H1 (cell line): ENCODE measurements around the gene CIAO2A. TPM values are rescaled to one million over a fixed set of nuclear protein-coding genes. Genes with fewer than 3 reads are reported as not detected.

ENCODE experiments used
- CTCF ChIA-PET: fragments of 300-600 bp; sonication (Branson Sonifier 250); formaldehyde crosslinking; loops from one replicate; lab custom pipeline; 2021; ENCODE audit not compliant: partially characterized antibody; lab: Charles Lee
- POLR2A ChIA-PET: fragments of 300-600 bp; sonication (Branson Sonifier 250); formaldehyde crosslinking; loops from one replicate; lab custom pipeline; 2021; ENCODE audit warnings: inconsistent platforms; ENCODE audit not compliant: partially characterized antibody; lab: Charles Lee
- DNase-seq, 2 experiments: peaks; one replicate each; pipeline versions ENCODE4 v3.0.0 to v3.0.0-alpha.2; 2010 to 2022; ENCODE audit warnings: low spot score in 2 of 2, low read depth in 1 of 2, mixed read lengths in 1 of 2
- FAIRE-seq: peaks from 2 replicates; lab custom pipeline; 2011; peaks lifted over from hg19 to GRCh38; lab: Jason Lieb, UNC
- H2AFZ ChIP-seq: 2 replicates; pipeline ENCODE4 v1.8.1; 2012; ENCODE audit warnings: low read length, inconsistent platforms
- H2AK5ac ChIP-seq: 2 replicates; pipeline ENCODE4 v1.6.1; 2013; ENCODE audit warnings: low read depth, low read length
- H2BK120ac ChIP-seq: replicated peaks from 2 replicates; pipeline ENCODE3; 2013; ENCODE audit warnings: low read depth, low read length, inconsistent platforms
- H2BK12ac ChIP-seq: 2 replicates; pipeline ENCODE4 v1.6.1; 2013; ENCODE audit warnings: low read depth, low read length
- H2BK15ac ChIP-seq: 2 replicates; pipeline ENCODE4 v1.6.1; 2013; ENCODE audit warnings: low read length
- H2BK20ac ChIP-seq: 2 replicates; pipeline ENCODE4 v1.6.1; 2013; ENCODE audit warnings: low read length
- H2BK5ac ChIP-seq: 2 replicates; pipeline ENCODE4 v1.6.1; 2013; ENCODE audit warnings: low read depth, low read length
- H3K14ac ChIP-seq: 2 replicates; pipeline ENCODE4 v1.6.1; 2013; ENCODE audit warnings: inconsistent platforms; ENCODE audit not compliant: insufficient read length
- H3K18ac ChIP-seq: 2 replicates; pipeline ENCODE4 v1.6.1; 2013; ENCODE audit warnings: low read length; ENCODE audit errors: extremely low read depth
- H3K23ac ChIP-seq: 2 replicates; pipeline ENCODE4 v1.6.1; 2013; ENCODE audit warnings: inconsistent platforms; ENCODE audit not compliant: insufficient read length
- H3K23me2 ChIP-seq: 2 replicates; pipeline ENCODE4 v1.6.1; 2013; ENCODE audit warnings: low read depth, low read length
- H3K27ac ChIP-seq: 2 replicates; pipeline ENCODE4 v1.6.1; 2011; ENCODE audit warnings: low read depth, low read length, inconsistent platforms
- H3K27me3 ChIP-seq, 4 experiments: replicated peaks in 1 of 4; 1 replicate in 1 of 4; 2 replicates in 3 of 4; pipeline versions ENCODE4 v1.6.1 to v1.8.1; 2011 to 2013; ENCODE audit warnings: low read length in 3 of 4, mild to moderate bottlenecking in 3 of 4, inconsistent platforms in 2 of 4, mixed read lengths in 2 of 4, moderate library complexity in 1 of 4; ENCODE audit not compliant: control insufficient read depth in 3 of 4, insufficient read depth in 3 of 4; ENCODE audit errors: extremely low read depth in 1 of 4
- H3K36me3 ChIP-seq, 4 experiments: 2 replicates each; pipeline versions ENCODE4 v1.6.1 to v1.8.1; 2011 to 2013; ENCODE audit warnings: mild to moderate bottlenecking in 4 of 4, low read length in 3 of 4, moderate library complexity in 2 of 4, control low read depth in 1 of 4, inconsistent platforms in 1 of 4; ENCODE audit not compliant: insufficient read depth in 4 of 4, control insufficient read depth in 2 of 4
- H3K4ac ChIP-seq: replicated peaks from 2 replicates; pipeline ENCODE3; 2013; ENCODE audit warnings: low read length, low read depth, mixed read lengths, inconsistent platforms; ENCODE audit not compliant: insufficient read length
- H3K4me1 ChIP-seq, 4 experiments: replicated peaks in 1 of 4; 1 replicate in 1 of 4; 2 replicates in 3 of 4; pipeline versions ENCODE4 v1.6.1 to v1.8.1; 2011 to 2013; ENCODE audit warnings: low read length in 3 of 4, inconsistent platforms in 2 of 4, mixed read lengths in 1 of 4; ENCODE audit not compliant: insufficient read depth in 4 of 4, control insufficient read depth in 3 of 4
- H3K4me2 ChIP-seq, 2 experiments: 2 replicates each; pipeline versions ENCODE4 v1.6.1 to v1.8.1; 2011 to 2013; ENCODE audit warnings: low read depth in 2 of 2, low read length in 2 of 2, control low read depth in 1 of 2, inconsistent platforms in 1 of 2, mild to moderate bottlenecking in 1 of 2; ENCODE audit not compliant: insufficient read depth in 1 of 2
- H3K4me3 ChIP-seq, 4 experiments: fragments of 200-600, 300-600 bp in 1 of 4; sonication (generic), shearing (Covaris generic), sonication (Bioruptor Twin) in 1 of 4; 2 replicates each; pipeline versions ENCODE4 v1.5.1 to v1.8.1; 2011 to 2016; ENCODE audit warnings: low read length in 4 of 4, low read depth in 3 of 4, control low read depth in 2 of 4, inconsistent platforms in 2 of 4, mild to moderate bottlenecking in 2 of 4, mixed read lengths in 1 of 4, moderate library complexity in 1 of 4; ENCODE audit not compliant: insufficient read depth in 2 of 4; ENCODE audit errors: extremely low read depth in 1 of 4
- H3K56ac ChIP-seq: replicated peaks from 2 replicates; pipeline ENCODE3; 2013; ENCODE audit warnings: low read depth, mild to moderate bottlenecking, mixed read lengths, low read length, inconsistent platforms; ENCODE audit not compliant: insufficient read length
- H3K79me1 ChIP-seq: 2 replicates; pipeline ENCODE4 v1.6.1; 2013; ENCODE audit warnings: low read depth, low read length, control low read depth
- H3K79me2 ChIP-seq, 2 experiments: 2 replicates each; pipeline versions ENCODE4 v1.6.1 to v1.8.1; 2012 to 2013; ENCODE audit warnings: low read length in 2 of 2, mild to moderate bottlenecking in 2 of 2, inconsistent platforms in 1 of 2; ENCODE audit not compliant: insufficient read depth in 2 of 2, control insufficient read depth in 1 of 2
- H3K9ac ChIP-seq, 4 experiments: replicated peaks in 1 of 4; 1 replicate in 1 of 4; 2 replicates in 3 of 4; pipeline versions ENCODE4 v1.6.1 to v1.8.1; 2011 to 2013; ENCODE audit warnings: low read depth in 3 of 4, low read length in 3 of 4, control low read depth in 2 of 4, mild to moderate bottlenecking in 2 of 4, moderate library complexity in 2 of 4, inconsistent platforms in 1 of 4; ENCODE audit errors: extremely low read depth in 1 of 4
- H3K9me3 ChIP-seq, 2 experiments: 2 replicates each; pipeline versions ENCODE4 v1.6.1 to v1.8.1; 2012 to 2013; ENCODE audit warnings: mild to moderate bottlenecking in 2 of 2, moderate library complexity in 2 of 2, control low read depth in 1 of 2, inconsistent platforms in 1 of 2, low read depth in 1 of 2, low read length in 1 of 2, mixed read lengths in 1 of 2; ENCODE audit not compliant: insufficient read depth in 2 of 2
- H4K20me1 ChIP-seq, 2 experiments: replicated peaks in 1 of 2; 2 replicates each; pipeline versions ENCODE3 to v1.8.1; 2011 to 2013; ENCODE audit warnings: inconsistent platforms in 2 of 2, low read length in 2 of 2, mild to moderate bottlenecking in 1 of 2; ENCODE audit not compliant: insufficient read depth in 2 of 2, control insufficient read depth in 1 of 2
- H4K5ac ChIP-seq: 2 replicates; pipeline ENCODE4 v1.6.1; 2013; ENCODE audit warnings: low read length, low read depth, mixed read lengths, inconsistent platforms; ENCODE audit not compliant: insufficient read length
- H4K8ac ChIP-seq: 2 replicates; pipeline ENCODE4 v1.8.0; 2013; ENCODE audit warnings: mild to moderate bottlenecking, moderate library complexity, low read length, inconsistent platforms; ENCODE audit not compliant: insufficient read depth; ENCODE audit errors: extremely low read depth
- H4K91ac ChIP-seq: replicated peaks from 2 replicates; pipeline ENCODE3; 2013; ENCODE audit warnings: low read length, mixed read lengths, inconsistent platforms; ENCODE audit not compliant: insufficient read length
- BACH1 ChIP-seq: IDR thresholded peaks from 2 replicates; pipeline ENCODE4 v1.6.1; 2012; ENCODE audit warnings: low read length, improper control_type of control experiment
- CEBPB ChIP-seq: IDR thresholded peaks from 2 replicates; pipeline ENCODE4 v1.6.1; 2012; ENCODE audit warnings: low read depth, low read length
- CHD1 ChIP-seq: IDR thresholded peaks from 2 replicates; pipeline ENCODE4 v1.6.1; 2012; ENCODE audit warnings: low read depth, low read length, improper control_type of control experiment
- CTBP2 ChIP-seq: IDR thresholded peaks from 2 replicates; pipeline ENCODE4 v1.7.0; 2011; ENCODE audit warnings: borderline replicate concordance, mild to moderate bottlenecking, moderate library complexity, mixed read lengths, low read length; ENCODE audit not compliant: insufficient read depth, insufficient read length
- EGR1 ChIP-seq: IDR thresholded peaks from 2 replicates; pipeline ENCODE4 v1.6.1; 2011; ENCODE audit warnings: low read depth, low read length, borderline replicate concordance
- FOSL1 ChIP-seq: IDR thresholded peaks from 2 replicates; pipeline ENCODE4 v1.6.1; 2011; ENCODE audit warnings: mild to moderate bottlenecking, low read depth, low read length, moderate library complexity; ENCODE audit not compliant: insufficient read depth
- HDAC6 ChIP-seq: IDR thresholded peaks from one replicate; pipeline ENCODE4 v1.7.1; 2012; ENCODE audit warnings: low read depth, mild to moderate bottlenecking, inconsistent platforms, low read length, moderate library complexity
- KDM4A ChIP-seq: IDR thresholded peaks from one replicate; pipeline ENCODE4 v1.7.1; 2012; ENCODE audit warnings: low read depth, mild to moderate bottlenecking, moderate library complexity, low read length, inconsistent platforms; ENCODE audit not compliant: severe bottlenecking
- RAD21 ChIP-seq, 2 experiments: IDR thresholded peaks in 1 of 2; conservative IDR thresholded peaks in 1 of 2; 2 replicates each; pipeline ENCODE4 v1.6.1; 2011; ENCODE audit warnings: low read depth in 2 of 2, low read length in 2 of 2, improper control_type of control experiment in 1 of 2, inconsistent platforms in 1 of 2, mild to moderate bottlenecking in 1 of 2, moderate library complexity in 1 of 2
- RFX5 ChIP-seq: IDR thresholded peaks from 2 replicates; pipeline ENCODE4 v1.6.1; 2011; ENCODE audit warnings: low read depth, low read length, improper control_type of control experiment, borderline replicate concordance
- SIRT6 ChIP-seq: IDR thresholded peaks from one replicate; pipeline ENCODE4 v1.7.1; 2012; ENCODE audit warnings: low read length, inconsistent platforms
- SP4 ChIP-seq: IDR thresholded peaks from 2 replicates; pipeline ENCODE4 v1.6.1; 2012; ENCODE audit warnings: low read length, inconsistent platforms
- WGBS, 2 experiments: shearing (Covaris generic) in 1 of 2; methylation state at CpG; one replicate each; pipeline versions ENCODE4 v1.1.6 to v1.1.7; 2013 to 2015; ENCODE audit warnings: low lambda C conversion rate in 2 of 2, mixed read lengths in 2 of 2, inconsistent platforms in 1 of 2, low coverage in 1 of 2, missing lambda C conversion rate in 1 of 2; ENCODE audit not compliant: insufficient replicate concordance in 2 of 2, insufficient coverage in 1 of 2, insufficient read length in 1 of 2; ENCODE audit errors: extremely low coverage in 1 of 2, missing lambda C conversion rate in 1 of 2; 5-methylcytosine and 5-hydroxymethylcytosine counted together
- polyA plus RNA-seq, 7 experiments: library from polyadenylated mRNA; depleted of rRNA in 3 of 7; stranded (reverse) in 5 of 7; unstranded in 2 of 7; fragments of >200 nt in 5 of 7; fragments of 200-250 nt in 2 of 7; gene quantifications; 1 replicate in 5 of 7; 2 replicates in 1 of 7; 4 replicates in 1 of 7; pipeline versions ENCODE4 v1.2.1 to v1.2.3, GENCODE V29; 2011 to 2013; ENCODE audit warnings: missing spikeins in 2 of 7, mixed read lengths in 2 of 7
- total RNA-seq: library from RNA; stranded (reverse); fragmentation: NEBNext Ultra II Directional; extraction: Animal tissue kit (Norgen Biotek cat#: 25700); gene quantifications from 2 replicates; pipeline ENCODE4 v1.2.1, GENCODE V29; 2021

CIAO2A gene
- total and polyA plus RNA-seq, 2 of the 8 experiments (the other 6 are each of a cell fraction or from before 2014, with no cell fraction given) = 76.4 to 86.5 TPM

GRCh38 chr15:64070965-64071851, 22.4 kb downstream of the CIAO2A start:
- H3K27me3 ChIP-seq = no peaks in the 10 kb centered on the region
- no peak overlapping the region for H4K91ac ChIP-seq
- FAIRE-seq (no peak), DNase-seq (no peak)
- no peak overlapping the region for H3K4me3 ChIP-seq
- no peak overlapping the region for H3K27ac ChIP-seq
- ChIA-PET POLR2A (interaction anchor here (1.2 kb wide), 1 partner anchor 10 kb away, joined by 6 read pairs; no protein-coding TSS in a partner anchor), CTCF (interaction anchor here (0.5 to 5.8 kb wide), 18 partner anchors 10 to 607 kb away, joined by 3 to 62 read pairs (median 3); partner anchors contain the start of gene DAPK2)
- H3K79me2 ChIP-seq = no peaks in the 10 kb centered on the region
- no peak overlapping the region for H4K8ac ChIP-seq
- no peak overlapping the region for H2BK20ac ChIP-seq
- H2BK120ac ChIP-seq = no peak overlapping the region
- peaks cover 1% of the 10 kb centered on the region; the same call in 1 of the 2 replicates for H3K23me2 ChIP-seq
- H3K56ac ChIP-seq = no peak overlapping the region
- H3K9me3 ChIP-seq = no peaks in the 10 kb centered on the region
- H3K79me1 ChIP-seq = no peaks in the 10 kb centered on the region; the same call in 1 of the 2 replicates
- no peak overlapping the region for H3K9ac ChIP-seq
- H4K5ac ChIP-seq = no peak overlapping the region
- no peak overlapping the region for H2BK15ac ChIP-seq
- peaks cover 0 to 1% (median 0%) of the 10 kb centered on the region in 4 experiments; a peak in 2 of 7 replicates for H3K4me1 ChIP-seq
- H3K14ac ChIP-seq = no peak overlapping the region
- H2AK5ac ChIP-seq = no peak overlapping the region
- peaks cover 2 to 23% (median 9%) of the 10 kb centered on the region in 4 experiments; a peak in 7 of 8 replicates for H3K36me3 ChIP-seq
- H2BK5ac ChIP-seq = no peak overlapping the region
- no peak overlapping the region for H3K4me2 ChIP-seq
- no peak overlapping the region for H3K4ac ChIP-seq
- WGBS, 2 experiments = 90% methylated on average over 8 of the region's 8 CpGs; no CpG with 5 or more reads in 1 of the 2 experiments
- H3K23ac ChIP-seq = no peak overlapping the region
- H3K18ac ChIP-seq = no peak overlapping the region
- H4K20me1 ChIP-seq = no peaks in the 10 kb centered on the region
- no peak overlapping the region for H2AFZ ChIP-seq
- H2BK12ac ChIP-seq = no peak overlapping the region
- TF ChIP-seq SIRT6 (no peak), RFX5 (no peak), EGR1 (no peak), CHD1 (no peak), HDAC6 (no peak), CEBPB (no peak), BACH1 (no peak), CTBP2 (no peak), KDM4A (no peak), RAD21 (IDR thresholded peaks at IDR 0.05 in 1 of 2, conservative IDR thresholded peaks at IDR 0.05 in 1 of 2; ENCODE audit: low read depth in 2 of 2, low read length in 2 of 2) (no peak), FOSL1 (no peak), SP4 (no peak)
